IPS-NIHi11 (cell line): ENCODE results near the gene PRRT2.
"Not testable (repeated sequence)": the region's sequence is repeated elsewhere in the genome, so short reads cannot be mapped to it uniquely, and the experiment has no call there.

ENCODE experiments used
- DNase-seq: peaks from one replicate; pipeline ENCODE4 v3.0.0; 2012; ENCODE audit warnings: mixed read lengths, low spot score

The PRRT2 gene

GRCh38 chr16:29812754-29813643 is 1.0 kb downstream of the PRRT2 start:
- no peak for DNase-seq

DNA sequence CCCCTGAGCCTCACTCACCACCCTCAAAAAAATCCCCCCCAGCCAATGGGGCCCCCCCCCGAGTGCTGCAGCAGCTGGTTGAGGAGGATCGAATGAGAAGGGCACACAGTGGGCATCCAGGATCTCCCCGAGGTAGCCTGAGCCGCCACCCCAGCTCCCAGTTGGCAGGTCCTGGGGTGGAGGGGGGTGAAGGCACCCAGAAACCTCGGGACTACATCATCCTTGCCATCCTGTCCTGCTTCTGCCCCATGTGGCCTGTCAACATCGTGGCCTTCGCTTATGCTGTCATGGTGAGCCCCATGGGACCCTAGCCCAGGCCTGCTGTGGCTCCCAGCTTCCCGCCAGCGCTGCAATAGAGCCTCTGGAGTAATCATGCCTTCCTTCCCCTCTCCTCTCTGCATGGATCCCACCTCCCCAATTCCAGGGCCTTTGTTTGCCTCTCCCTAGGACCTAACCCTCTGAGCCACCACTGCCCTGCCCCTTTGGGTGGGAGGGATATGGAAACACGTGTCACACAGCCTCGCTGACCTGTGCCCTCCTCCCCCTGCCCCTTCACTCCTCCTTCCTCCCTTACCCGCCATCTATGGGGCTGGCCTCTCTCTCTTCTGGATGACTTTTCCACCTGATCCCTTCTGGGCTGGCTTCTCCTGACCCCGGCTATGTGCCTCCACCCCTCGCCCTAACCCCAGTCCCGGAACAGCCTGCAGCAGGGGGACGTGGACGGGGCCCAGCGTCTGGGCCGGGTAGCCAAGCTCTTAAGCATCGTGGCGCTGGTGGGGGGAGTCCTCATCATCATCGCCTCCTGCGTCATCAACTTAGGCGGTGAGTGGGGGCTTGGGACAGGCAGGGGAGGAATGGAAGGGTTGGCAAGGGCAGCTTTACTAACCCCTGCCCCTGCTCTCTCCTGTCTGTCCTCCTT is 1.9 kb downstream of the PRRT2 start:
- no peak for DNase-seq

- DNase-seq = no peak
These were observed 2.6 kb downstream of the PRRT2 start for GRCh38 chr16:29814592-29814991.

GRCh38 chr16:29815032-29815721 is 3.2 kb downstream of the PRRT2 start:
- no peak for DNase-seq

- peak; percentile 89 for DNase-seq
These were observed 4.0 kb downstream of the PRRT2 start, which contains the start of gene PAGR1 for GRCh38 chr16:29815793-29816693. PAGR1 (plus strand) TSS chr16:29816152; CDS start chr16:29816526, 374 bp downstream.

- DNase-seq = peak; percentile 72
These were observed 4.9 kb downstream of the PRRT2 start for GRCh38 chr16:29816694-29817441.

GRCh38 chr16:29818082-29818481 is 6.1 kb downstream of the PRRT2 start:
- no peak for DNase-seq

DNA sequence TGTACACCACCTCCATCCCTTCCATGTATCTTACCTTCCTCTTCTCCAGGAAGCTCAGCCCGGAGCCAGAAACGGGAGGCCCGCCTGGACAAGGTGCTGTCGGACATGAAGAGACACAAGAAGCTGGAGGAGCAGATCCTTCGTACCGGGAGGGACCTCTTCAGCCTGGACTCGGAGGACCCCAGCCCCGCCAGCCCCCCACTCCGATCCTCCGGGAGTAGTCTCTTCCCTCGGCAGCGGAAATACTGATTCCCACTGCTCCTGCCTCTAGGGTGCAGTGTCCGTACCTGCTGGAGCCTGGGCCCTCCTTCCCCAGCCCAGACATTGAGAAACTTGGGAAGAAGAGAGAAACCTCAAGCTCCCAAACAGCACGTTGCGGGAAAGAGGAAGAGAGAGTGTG is 7.5 kb downstream of the PRRT2 start:
- DNase-seq = no peak

DNA sequence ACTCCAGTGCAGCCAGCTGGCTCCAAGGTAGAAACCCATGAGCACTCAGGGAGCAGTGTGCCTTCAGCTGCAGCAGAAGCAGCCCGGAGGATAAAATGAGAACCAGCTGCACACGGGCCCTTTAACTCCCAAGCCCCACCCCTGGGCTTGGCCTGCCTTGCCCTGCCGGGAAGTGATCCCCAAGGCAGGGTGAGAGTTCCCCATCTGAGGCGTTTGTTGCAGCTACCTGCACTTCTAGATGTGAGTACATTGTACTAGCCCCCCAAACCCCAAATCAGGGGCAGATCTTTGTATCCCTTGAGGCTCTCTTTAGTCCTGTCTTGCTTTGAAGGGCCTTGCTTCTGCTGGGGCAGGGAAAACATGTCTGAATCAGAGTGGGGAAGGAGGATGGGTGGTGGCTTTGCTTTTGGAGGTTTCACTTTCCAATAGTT is 8.3 kb downstream of the PRRT2 start, which contains the start of gene MVP:
MVP (plus strand) TSS at position 192 of the 431 bp plus-strand sequence. CDS start 10,088 bp downstream, outside the sequence.
- no peak for DNase-seq

GRCh38 chr16:29820730-29821642 is 9.0 kb downstream of the PRRT2 start:
- no peak for DNase-seq

- no peak for DNase-seq
These were observed 9.7 kb downstream of the PRRT2 start for GRCh38 chr16:29821643-29822115.

GRCh38 chr16:29824589-29825144 is 12.7 kb downstream of the PRRT2 start:
- DNase-seq = no peak

DNA sequence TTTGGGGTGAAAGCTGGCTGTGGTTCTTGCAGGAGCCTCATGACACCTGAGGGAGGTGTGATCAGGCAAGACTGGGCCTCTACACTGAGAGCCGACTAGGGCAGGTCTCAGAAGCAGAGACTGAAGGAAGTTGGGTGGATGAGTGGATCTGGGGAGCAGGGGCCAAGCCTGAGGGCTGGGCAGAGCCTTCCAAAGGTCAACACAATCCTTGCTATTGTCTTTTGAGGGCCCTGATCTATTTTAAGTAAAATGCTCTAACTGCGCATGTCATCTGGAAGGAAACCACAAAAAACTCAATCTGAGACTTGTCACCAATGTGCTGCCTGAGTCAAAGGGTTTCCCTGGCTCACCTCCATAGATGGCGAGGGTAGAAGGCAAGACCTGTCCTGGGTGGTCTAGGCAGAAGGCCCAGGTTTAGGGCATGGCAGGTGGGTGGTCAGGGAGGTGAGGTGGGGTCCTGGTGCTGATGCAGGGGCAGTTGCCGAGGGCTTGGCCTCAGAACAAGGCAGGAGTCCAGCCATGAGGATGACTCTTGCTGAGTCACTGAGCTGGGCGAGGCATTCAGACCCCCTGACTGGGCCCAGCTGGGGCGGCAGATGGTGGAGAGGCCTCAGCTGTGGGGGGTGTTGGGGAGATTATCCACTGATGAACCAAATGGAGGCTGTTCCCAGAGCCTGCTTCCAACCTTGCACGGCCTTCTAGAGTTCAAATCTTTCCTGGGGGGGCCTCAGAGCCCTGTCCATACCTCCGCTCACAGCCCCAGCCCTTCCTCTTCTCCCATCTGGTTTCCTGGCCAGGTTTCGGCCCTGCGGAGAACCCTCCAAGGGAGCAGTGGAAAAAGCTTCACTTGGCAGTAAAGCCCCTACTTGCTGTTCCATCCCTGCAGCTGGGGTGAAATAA is 13.4 kb downstream of the PRRT2 start:
- no peak for DNase-seq

DNA sequence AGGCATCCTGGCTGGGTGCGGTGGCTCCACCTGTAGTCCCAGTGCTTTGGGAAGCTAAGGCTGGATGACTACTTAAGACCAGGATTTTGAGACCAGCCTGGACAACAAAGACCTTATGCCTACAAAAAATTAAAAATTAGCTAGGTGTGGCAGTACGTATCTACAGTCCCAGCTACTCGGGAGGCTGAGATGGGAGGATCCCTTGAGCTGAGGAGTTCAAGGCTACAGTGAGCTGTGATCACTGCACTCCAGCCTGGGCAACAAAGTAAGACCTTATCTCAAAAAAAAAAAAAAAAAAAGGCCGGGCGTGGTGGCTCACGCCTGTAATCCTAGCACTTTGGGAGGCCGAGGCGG is 14.3 kb downstream of the PRRT2 start:
- DNase-seq = no peak

- no peak for DNase-seq
These were observed 18.8 kb downstream of the PRRT2 start for GRCh38 chr16:29830774-29831173.

- DNase-seq = no peak
These were observed 19.5 kb downstream of the PRRT2 start for GRCh38 chr16:29831490-29831889.

- not testable (repeated sequence) for DNase-seq
These were observed 21.2 kb downstream of the PRRT2 start for GRCh38 chr16:29833219-29833618.

DNA sequence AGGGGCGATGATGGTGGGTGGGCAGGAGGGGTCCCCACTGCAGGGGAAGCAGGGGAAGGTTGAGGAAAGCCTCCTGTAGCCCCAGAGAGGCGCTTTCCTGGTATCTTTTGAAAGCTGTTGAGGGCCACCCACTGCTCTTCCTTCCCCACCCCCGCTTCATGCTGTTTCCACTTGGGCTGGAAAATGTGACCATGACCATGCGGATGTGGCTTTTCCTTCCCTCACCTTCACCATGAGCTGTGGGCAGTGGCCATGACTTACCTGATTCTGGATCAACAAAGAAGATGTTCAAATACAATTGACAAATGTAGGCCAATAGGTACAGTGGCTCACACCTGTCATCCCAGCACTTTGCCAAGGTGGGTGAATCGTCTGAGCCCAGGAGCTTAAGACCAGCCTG is 22.1 kb downstream of the PRRT2 start:
- DNase-seq = no peak
